HK-2 (cell line): ENCODE results near the gene TOLLIP.
"Not testable (repeated sequence)": the region's sequence is repeated elsewhere in the genome, so short reads cannot be mapped to it uniquely, and the experiment has no call there.

ENCODE experiments used
- DNase-seq: peaks from one replicate; pipeline ENCODE4 v3.0.0-alpha.2; 2018; ENCODE audit not compliant: unreplicated experiment

Gene TOLLIP

GRCh38 chr11:1263010-1263409 lies 46.4 kb downstream of the TOLLIP start:
- DNase-seq = no peak

- peak; percentile 80 for DNase-seq
Observed at GRCh38 chr11:1262172-1263006, 47.0 kb downstream of the TOLLIP start.

GRCh38 chr11:1261241-1262071 lies 48.0 kb downstream of the TOLLIP start:
- DNase-seq = no peak

DNA sequence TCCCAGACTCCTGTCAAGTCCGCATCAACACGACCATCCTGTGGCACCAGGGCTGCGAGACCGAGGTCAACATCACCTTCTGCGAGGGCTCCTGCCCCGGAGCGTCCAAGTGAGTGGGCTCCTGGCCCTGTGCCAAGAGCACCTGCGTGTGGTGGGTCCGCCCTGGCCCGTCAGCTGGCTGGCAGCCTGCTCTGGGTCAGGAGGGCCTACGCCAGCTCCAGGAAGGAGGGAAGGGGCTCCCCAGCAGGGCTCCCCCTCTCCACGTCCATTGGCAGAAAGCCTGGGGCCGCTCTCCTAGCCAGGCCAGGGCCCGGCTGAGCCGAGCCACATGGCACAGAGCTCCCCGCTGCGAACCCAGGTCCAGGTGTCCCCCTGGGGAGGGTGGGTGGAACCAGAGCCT lies 48.8 kb downstream of the TOLLIP start:
- no peak for DNase-seq

DNA sequence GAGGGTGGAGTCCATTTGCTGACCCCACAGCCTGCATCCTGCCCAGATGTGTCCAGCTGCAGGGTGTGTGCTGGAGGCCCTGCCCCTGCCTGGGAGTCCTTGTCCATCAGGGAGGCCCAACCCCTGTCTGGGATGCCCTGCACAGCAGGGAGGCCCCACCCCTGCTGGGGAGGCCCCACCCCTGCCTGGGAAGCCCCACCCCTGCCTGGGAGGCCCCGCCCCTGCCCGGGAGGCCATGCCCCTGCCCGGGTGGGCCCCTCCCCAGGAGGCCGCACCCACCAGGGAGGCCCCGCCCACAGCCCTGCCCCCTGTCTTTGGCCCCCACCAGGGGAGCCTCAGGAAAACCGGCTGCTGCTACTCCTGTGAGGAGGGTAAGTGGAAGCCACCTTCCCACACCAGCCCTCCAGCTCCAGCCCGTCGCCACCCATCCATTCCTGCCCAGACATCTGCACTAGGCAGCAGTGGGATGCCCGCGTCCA lies 49.4 kb downstream of the TOLLIP start:
- DNase-seq = no peak

DNA sequence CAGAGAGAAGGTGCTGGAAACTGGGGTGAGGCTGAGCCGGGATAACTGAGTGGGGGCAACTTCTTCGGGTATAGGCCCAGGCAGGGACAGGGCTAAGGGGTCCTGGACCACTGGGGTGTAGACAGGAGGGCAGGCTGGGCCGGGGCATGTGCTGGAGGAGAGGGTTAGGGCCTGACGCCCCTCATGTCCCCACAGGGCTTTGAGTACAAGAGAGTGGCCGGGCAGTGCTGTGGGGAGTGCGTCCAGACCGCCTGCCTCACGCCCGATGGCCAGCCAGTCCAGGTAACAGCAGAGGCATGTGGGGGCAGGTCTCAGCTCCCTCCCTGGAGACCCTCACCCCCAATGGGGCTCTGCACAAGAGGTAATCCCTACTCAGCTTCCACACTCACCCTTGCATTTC lies 49.9 kb downstream of the TOLLIP start:
- no peak for DNase-seq

DNA sequence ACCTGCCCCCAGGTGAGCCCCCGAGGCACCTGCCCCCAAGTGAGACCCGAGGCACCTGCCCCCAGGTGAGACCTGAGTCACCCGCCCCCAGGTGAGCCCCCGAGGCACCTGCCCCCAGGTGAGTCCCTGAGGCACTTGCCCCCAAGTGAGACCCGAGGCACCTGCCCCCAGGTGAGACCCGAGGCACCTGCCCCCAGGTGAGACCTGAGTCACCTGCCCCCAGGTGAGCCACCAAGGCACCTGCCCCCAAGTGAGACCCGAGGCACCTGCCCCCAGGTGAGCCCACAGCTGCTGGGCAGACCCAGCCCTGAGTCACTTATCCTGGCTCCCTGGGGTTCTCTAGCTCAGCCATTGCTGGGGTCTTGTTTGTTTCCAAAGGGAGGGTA lies 50.4 kb downstream of the TOLLIP start:
- DNase-seq = no peak

DNA sequence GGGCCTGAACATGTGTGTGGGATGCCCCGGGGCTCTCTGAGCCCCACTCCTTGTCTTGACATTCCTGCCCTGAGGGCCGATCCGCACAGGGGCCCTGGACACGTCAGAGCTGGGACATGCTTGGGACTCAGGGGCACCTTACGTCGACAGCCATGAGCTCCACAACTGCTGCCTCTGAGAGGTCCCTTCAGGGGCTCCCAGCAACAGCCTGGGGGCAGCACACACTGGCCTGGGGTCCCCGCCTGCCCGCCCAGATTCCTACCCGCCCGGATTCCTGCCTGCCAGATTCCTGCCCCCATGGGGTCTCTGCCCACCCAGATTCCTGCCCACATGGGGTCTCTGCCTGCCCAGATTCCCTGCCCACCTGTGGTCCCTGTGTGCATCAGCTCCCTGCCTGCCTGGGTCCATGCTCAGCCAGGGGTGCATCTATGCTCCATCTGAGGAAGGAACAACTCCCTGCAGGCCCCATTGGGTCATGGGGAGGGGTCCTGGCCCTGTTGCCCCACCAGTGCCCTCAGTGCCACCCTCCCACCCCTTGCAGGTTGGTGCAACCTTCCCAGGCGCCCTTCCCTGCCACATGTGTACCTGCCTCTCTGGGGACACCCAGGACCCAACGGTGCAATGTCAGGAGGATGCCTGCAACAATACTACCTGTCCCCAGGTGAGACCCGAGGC lies 50.9 kb downstream of the TOLLIP start:
- no peak for DNase-seq

- DNase-seq = no peak
Observed at GRCh38 chr11:1257916-1258315, 51.5 kb downstream of the TOLLIP start.

DNA sequence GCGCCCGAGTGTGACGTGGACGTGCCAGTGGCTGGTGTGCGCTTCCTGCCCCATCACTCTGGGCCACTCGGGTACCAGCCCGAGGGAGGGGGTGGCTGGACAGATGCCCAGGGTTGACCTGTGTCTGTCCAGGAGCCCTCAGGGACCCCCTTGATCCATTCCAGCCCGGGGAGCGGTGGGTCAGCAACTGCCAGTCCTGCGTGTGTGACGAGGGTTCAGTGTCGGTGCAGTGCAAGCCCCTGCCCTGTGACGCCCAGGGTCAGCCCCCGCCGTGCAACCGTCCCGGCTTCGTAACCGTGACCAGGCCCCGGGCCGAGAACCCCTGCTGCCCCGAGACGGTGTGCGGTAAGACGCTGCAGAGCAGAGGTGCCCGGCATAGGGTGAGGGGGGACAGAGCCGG lies 52.1 kb downstream of the TOLLIP start:
- no peak for DNase-seq

GRCh38 chr11:1256257-1257045 lies 53.0 kb downstream of the TOLLIP start:
- no peak for DNase-seq

- no peak for DNase-seq
Observed at GRCh38 chr11:1255151-1255550, 54.3 kb downstream of the TOLLIP start.

DNA sequence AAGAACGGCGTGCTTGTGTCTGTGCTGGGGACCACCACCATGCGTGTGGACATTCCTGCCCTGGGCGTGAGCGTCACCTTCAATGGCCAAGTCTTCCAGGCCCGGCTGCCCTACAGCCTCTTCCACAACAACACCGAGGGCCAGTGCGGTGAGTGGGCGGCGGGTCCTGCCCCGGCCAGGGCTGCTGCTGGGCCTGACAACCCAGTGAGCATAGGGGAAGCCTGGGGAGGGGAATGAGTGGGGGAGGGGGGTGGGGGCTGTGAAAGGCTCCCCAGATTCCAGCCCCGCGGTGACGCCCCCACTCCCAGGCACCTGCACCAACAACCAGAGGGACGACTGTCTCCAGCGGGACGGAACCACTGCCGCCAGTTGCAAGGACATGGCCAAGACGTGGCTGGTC lies 54.7 kb downstream of the TOLLIP start:
- DNase-seq = no peak

DNA sequence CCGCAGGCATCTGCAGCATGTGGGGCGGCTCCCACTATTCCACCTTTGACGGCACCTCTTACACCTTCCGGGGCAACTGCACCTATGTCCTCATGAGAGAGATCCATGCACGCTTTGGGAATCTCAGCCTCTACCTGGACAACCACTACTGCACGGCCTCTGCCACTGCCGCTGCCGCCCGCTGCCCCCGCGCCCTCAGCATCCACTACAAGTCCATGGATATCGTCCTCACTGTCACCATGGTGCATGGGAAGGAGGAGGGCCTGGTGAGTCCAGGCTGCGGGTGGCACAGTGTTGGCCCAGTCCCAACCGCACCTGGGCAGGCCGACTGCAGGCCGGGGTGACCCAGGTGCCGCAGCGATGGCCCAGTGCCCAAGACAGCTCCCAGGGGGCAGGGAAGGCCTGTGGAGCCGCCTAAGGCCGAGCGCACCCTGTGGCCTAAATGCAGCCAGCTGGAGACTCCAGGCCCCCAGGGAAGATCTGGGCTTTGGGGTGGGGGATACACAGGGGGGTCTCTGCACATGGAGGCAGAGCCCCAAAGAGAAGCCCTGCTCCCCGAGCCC lies 55.3 kb downstream of the TOLLIP start:
- no peak for DNase-seq

DNA sequence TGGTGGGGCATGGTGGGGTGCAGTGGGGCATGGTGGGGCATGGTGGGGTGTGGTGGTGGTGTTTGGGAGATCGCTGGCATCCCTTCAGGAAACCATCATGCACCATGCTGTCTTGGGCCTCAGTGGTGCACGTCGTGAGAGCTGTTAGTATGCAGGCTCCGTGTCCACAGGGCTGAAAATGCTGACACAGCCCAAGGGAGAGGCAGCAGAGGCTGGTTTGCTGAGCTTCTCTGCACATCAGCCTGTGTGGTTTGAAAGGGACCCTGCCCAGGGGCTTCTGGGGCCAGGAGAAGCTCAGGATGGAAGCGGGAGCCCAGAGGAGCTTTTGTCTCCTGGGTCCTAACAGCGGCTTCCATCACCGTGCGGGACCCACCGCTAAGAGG lies 56.3 kb downstream of the TOLLIP start:
- DNase-seq = no peak

- no peak for DNase-seq
Observed at GRCh38 chr11:1252371-1253102, 56.9 kb downstream of the TOLLIP start.

DNA sequence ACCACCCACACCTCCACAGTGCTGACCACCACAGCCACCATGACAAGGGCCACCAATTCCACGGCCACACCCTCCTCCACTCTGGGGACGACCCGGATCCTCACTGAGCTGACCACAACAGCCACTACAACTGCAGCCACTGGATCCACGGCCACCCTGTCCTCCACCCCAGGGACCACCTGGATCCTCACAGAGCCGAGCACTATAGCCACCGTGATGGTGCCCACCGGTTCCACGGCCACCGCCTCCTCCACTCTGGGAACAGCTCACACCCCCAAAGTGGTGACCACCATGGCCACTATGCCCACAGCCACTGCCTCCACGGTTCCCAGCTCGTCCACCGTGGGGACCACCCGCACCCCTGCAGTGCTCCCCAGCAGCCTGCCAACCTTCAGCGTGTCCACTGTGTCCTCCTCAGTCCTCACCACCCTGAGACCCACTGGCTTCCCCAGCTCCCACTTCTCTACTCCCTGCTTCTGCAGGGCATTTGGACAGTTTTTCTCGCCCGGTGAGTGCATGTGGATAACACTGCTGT lies 58.1 kb downstream of the TOLLIP start:
- DNase-seq = no peak

DNA sequence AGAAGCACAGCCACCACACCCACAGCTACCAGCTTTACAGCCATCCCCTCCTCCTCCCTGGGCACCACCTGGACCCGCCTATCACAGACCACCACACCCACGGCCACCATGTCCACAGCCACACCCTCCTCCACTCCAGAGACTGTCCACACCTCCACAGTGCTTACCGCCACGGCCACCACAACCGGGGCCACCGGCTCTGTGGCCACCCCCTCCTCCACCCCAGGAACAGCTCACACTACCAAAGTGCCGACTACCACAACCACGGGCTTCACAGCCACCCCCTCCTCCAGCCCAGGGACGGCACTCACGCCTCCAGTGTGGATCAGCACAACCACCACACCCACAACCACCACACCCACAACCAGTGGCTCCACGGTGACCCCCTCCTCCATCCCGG lies 59.0 kb downstream of the TOLLIP start:
- DNase-seq = not testable (repeated sequence)

DNA sequence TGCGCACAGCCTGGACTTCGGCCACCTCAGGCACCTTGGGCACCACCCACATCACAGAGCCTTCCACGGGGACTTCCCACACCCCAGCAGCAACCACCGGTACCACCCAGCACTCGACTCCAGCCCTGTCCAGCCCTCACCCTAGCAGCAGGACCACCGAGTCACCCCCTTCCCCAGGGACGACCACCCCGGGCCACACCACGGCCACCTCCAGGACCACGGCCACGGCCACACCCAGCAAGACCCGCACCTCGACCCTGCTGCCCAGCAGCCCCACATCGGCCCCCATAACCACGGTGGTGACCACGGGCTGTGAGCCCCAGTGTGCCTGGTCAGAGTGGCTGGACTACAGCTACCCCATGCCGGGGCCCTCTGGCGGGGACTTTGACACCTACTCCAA lies 60.5 kb downstream of the TOLLIP start:
- DNase-seq = not testable (repeated sequence)

- not testable (repeated sequence) for DNase-seq
Observed at GRCh38 chr11:1247026-1247425, 62.4 kb downstream of the TOLLIP start.
